ENCODE results near the gene MCCC1. TPM values are rescaled to one million over a fixed set of nuclear protein-coding genes. Genes with fewer than 3 reads are reported as not detected.

MCCC1 gene
- total RNA-seq, 2 donors from 2014 or later, result 30.7 to 30.9 TPM

DNA sequence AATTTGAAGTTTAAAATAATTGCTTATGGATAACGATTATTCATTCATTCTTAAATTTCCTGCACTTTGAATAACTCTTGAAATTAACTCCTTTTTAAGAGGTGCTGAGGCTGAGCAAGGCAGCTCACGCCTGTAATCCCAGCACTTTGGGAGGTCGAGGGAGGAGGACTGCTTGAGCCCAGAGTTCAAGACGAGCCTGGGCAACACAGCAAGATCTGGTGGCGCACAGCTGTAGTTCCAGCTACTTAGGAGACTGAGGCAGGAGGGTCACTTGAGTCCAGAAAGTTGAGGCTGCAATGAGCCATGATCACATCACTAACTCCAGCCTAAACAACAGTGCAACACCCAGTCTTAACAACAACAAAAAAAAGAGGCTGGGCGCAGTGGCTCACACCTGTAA is 126.9 kb downstream of the MCCC1 start:
- Mint-ChIP-seq H3K27ac (no peak overlapping the region), H3K4me1 (peaks cover 21% of the 10 kb centered on the region), H3K36me3 (ENCODE audit: low read depth) (peaks cover 5% of the 10 kb centered on the region), H3K9me3 (no peaks in the 10 kb centered on the region), H3K27me3 (no peaks in the 10 kb centered on the region), H3K4me3 (no peak overlapping the region)
- no peak for ATAC-seq (replicated peaks)

GRCh38 chr3:182971637-182972036 is 127.7 kb downstream of the MCCC1 start:
- Mint-ChIP-seq H3K36me3 (ENCODE audit: low read depth) (peaks cover 5% of the 10 kb centered on the region), H3K4me3 (no peak overlapping the region), H3K27me3 (no peaks in the 10 kb centered on the region), H3K9me3 (no peaks in the 10 kb centered on the region), H3K4me1 (peaks cover 25% of the 10 kb centered on the region), H3K27ac (peak overlapping the region; percentile 58)
- ATAC-seq (replicated peaks), result no peak

- Mint-ChIP-seq H3K36me3 (ENCODE audit: low read depth) (peaks cover 9% of the 10 kb centered on the region), H3K4me3 (peak overlapping the region; percentile 6), H3K4me1 (peaks cover 33% of the 10 kb centered on the region), H3K9me3 (no peaks in the 10 kb centered on the region), H3K27ac (peak overlapping the region; percentile 16), H3K27me3 (no peaks in the 10 kb centered on the region)
- no peak for ATAC-seq (replicated peaks)
Observed at GRCh38 chr3:182970811-182971418, 128.4 kb downstream of the MCCC1 start.

DNA sequence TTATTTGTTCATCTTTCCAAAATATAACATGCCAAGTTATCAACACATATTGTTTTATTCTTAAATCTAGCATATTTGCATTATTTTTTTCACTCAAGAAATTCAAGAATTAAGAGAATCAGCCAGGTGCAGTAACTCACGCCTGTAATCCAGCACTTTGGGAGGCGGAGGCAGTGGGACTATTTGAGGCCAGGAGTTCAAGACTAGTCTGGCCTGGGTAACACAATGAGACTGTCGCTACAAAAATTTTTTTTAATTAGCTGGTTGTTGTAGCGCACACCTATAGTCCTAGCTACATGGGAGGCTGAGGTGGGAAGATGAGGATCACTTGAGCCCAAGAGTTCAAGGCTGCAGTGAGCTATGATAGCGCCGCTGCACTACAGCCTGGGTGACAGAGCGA is 129.4 kb downstream of the MCCC1 start:
- Mint-ChIP-seq H3K4me3 (no peak overlapping the region), H3K27ac (no peak overlapping the region), H3K4me1 (peaks cover 37% of the 10 kb centered on the region), H3K27me3 (no peaks in the 10 kb centered on the region), H3K9me3 (no peaks in the 10 kb centered on the region), H3K36me3 (ENCODE audit: low read depth) (peaks cover 20% of the 10 kb centered on the region)
- no peak for ATAC-seq (replicated peaks)

DNA sequence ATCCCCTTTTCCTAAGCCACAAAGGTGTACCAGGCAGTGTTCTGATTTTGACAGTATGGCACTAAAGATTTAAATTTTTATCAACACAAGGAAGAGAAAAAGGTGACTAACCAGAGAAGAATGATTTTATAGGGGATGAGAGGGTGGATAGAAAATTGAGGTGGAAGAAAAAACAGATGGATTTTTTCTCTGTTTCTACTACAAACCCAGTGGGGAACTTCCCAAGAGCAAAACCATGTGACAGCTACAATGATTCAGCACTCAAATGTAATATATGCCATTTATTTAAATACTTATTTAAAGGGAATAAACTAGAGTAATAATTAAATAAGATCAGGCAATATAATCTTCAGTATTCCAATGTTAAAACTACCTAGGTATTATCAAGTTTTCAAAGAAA is 130.0 kb downstream of the MCCC1 start:
- peak overlapping the region; percentile 75 for H3K27ac Mint-ChIP-seq
- no peaks in the 10 kb centered on the region for H3K27me3 Mint-ChIP-seq
- peaks cover 37% of the 10 kb centered on the region for H3K4me1 Mint-ChIP-seq

DNA sequence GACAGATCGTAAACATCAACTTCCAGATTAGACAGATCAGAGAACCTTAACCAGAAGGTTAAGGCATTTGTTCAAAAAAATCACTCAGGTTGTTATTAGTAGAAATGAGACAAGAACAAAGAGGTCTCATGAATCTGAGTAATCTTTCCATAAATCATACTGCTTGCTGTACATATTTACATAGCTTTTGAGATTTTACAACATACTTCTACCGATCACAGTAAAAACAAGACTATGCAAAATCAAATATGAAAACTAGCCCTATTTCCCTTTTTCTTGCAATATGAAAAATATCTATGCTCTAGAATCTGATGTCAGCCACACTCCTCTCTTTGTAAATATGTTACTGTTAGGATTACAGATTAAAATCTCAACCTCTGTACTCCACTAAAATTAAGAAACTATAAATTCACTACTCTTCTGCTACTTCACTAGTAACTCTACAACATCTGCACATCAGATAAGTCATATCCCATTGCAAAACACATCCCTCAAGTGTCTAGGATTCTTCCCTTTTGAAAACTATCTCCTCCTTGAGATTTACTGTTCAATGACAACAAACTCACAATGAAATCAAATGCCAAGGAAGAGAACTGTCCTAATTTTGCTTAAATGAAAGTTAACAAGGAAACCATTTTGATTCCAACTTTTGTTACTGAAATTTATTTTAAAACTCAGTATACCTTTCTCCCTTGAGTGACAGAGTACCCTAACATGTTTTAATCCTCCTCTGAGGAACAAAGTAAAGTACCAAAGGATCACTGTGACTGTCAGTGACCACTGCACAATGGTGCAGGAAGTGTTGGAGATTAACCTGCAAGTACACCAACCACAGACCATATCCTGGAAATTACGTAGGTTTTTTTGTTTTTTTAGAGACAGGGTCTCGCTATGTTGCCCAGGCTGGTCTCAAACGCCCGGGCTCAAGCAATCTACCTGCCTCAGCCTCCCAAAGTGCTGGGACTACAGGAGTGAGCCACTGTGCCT is 131.8 kb downstream of the MCCC1 start:
- peak overlapping the region; percentile 74 for H3K4me3 Mint-ChIP-seq
- peak overlapping the region; percentile 90 for H3K27ac Mint-ChIP-seq
- peak; percentile 80 for ATAC-seq (replicated peaks)
- H3K36me3 Mint-ChIP-seq (ENCODE audit: low read depth), result peaks cover 36% of the 10 kb centered on the region
- no peaks in the 10 kb centered on the region for H3K9me3 Mint-ChIP-seq
- no peaks in the 10 kb centered on the region for H3K27me3 Mint-ChIP-seq
- peaks cover 36% of the 10 kb centered on the region for H3K4me1 Mint-ChIP-seq

More for the DNA sequence above, 130.0 kb downstream of the MCCC1 start:
- Mint-ChIP-seq H3K4me3 (peak overlapping the region; percentile 74), H3K36me3 (ENCODE audit: low read depth) (peaks cover 22% of the 10 kb centered on the region), H3K9me3 (no peaks in the 10 kb centered on the region)
- peak; percentile 38 for ATAC-seq (replicated peaks)

- H3K36me3 Mint-ChIP-seq (ENCODE audit: low read depth), result peaks cover 52% of the 10 kb centered on the region
Observed at GRCh38 chr3:182965861-182966366, 133.4 kb downstream of the MCCC1 start.

More at GRCh38 chr3:182965861-182966366, 133.4 kb downstream of the MCCC1 start:
- no peaks in the 10 kb centered on the region for H3K9me3 Mint-ChIP-seq
- peak overlapping the region; percentile 74 for H3K4me3 Mint-ChIP-seq
- no peaks in the 10 kb centered on the region for H3K27me3 Mint-ChIP-seq
- H3K4me1 Mint-ChIP-seq, result peaks cover 31% of the 10 kb centered on the region
- no peak for ATAC-seq (replicated peaks)
- H3K27ac Mint-ChIP-seq, result peak overlapping the region; percentile 90

Other genes with a start within 250 kb of the MCCC1 start
- gene DCUN1D1, start 119.0 kb downstream of the MCCC1 start, total RNA-seq, result 10 to 100 TPM; 37.0 to 59.5 TPM
- 1 to 10 TPM; 2.9 to 4.8 TPM for gene LAMP3, start 63.2 kb upstream of the MCCC1 start, total RNA-seq
- gene B3GNT5, start 153.8 kb upstream of the MCCC1 start, total RNA-seq, result 1 to 10 TPM; 1.4 to 7.1 TPM

Measured in activated T-helper 17 cell treated with anti-CD3 and anti-CD28 coated beads, Interleukin-2, amount 50 U/mL, for 72 hours (primary cell).